Measurements from ENCODE around the gene LY9.

The LY9 gene

DNA sequence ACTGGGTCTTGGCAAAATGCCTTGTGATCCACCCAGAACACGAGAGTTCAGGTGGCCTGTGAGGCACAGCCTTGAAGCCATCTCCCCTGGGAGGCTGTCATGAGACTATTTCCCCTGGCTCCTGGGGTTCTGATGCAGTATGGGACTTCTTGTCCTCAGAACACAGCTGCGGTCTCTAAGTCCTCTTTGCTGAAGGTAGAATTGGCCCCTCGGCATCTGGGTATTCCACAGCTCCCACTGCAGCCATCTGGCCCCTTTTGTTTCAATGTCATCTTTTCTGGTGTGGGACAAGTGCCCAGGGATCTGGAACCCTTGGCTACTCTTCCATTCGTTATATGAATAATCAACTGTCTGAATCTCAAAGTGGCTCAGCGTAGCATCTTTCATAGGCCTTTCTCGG is 17.0 kb upstream of the LY9 start:
- Histone ChIP-seq H3K27me3 (ENCODE audit: insufficient read depth, poor library complexity, severe bottlenecking) (no peaks in the 10 kb centered on the region), H3K36me3 (ENCODE audit: low read depth) (no peaks in the 10 kb centered on the region), H3K4me3 (ENCODE audit: severe bottlenecking) (no peak overlapping the region), H3K27ac (ENCODE audit: poor library complexity, severe bottlenecking) (no peak overlapping the region), H3K9me3 (ENCODE audit: severe bottlenecking) (no peaks in the 10 kb centered on the region), H3K4me1 (ENCODE audit: insufficient read depth, poor library complexity, severe bottlenecking) (peaks cover 4% of the 10 kb centered on the region)
- DNase-seq (ENCODE audit: low spot score): no peak
- no peak for ATAC-seq (ENCODE audit: low read depth)
- TF ChIP-seq, protein P1, sequence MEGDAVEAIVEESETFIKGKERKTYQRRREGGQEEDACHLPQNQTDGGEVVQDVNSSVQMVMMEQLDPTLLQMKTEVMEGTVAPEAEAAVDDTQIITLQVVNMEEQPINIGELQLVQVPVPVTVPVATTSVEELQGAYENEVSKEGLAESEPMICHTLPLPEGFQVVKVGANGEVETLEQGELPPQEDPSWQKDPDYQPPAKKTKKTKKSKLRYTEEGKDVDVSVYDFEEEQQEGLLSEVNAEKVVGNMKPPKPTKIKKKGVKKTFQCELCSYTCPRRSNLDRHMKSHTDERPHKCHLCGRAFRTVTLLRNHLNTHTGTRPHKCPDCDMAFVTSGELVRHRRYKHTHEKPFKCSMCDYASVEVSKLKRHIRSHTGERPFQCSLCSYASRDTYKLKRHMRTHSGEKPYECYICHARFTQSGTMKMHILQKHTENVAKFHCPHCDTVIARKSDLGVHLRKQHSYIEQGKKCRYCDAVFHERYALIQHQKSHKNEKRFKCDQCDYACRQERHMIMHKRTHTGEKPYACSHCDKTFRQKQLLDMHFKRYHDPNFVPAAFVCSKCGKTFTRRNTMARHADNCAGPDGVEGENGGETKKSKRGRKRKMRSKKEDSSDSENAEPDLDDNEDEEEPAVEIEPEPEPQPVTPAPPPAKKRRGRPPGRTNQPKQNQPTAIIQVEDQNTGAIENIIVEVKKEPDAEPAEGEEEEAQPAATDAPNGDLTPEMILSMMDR (IDR thresholded peaks at IDR 0.05; ENCODE audit: poor library complexity, severe bottlenecking): no peak

DNA sequence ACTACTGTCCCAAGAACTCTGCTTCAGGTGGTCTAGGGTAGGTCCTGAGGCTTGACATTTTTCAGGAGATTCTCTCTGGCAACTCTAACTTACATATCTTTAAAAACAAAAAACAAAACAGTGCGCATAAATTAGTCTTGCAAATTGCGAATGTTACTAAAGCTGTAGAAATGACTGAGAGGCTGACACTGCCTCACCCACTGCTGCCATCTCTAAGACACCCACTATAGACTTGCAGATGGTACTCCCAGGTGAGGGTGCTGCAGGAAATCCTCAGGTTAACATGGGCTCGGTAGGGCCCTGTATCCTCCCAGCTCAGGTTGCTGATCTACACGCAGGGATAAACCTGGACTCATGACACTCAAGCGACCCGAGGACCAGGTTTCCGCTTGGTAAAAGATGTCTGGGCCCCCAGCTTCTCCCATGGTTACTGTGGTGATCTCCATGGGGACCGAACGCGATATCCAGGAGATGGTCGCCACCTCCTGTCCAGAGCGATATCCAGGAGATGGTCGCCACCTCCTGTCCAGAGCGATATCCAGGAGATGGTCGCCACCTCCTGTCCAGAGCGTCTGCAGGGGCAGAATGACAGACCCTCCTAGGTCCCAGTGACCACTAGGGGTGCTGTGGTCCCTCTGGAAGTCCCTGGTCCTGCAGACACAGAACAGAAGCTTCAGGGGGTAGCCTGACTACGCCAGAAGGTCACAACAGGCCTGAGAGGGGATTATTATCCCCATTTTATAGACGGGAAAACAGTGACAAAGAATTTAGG is 16.2 kb upstream of the LY9 start:
- TF ChIP-seq, protein P1 (IDR thresholded peaks at IDR 0.05; ENCODE audit: poor library complexity, severe bottlenecking): peak; percentile 41
- no peak for DNase-seq (ENCODE audit: low spot score)

DNA sequence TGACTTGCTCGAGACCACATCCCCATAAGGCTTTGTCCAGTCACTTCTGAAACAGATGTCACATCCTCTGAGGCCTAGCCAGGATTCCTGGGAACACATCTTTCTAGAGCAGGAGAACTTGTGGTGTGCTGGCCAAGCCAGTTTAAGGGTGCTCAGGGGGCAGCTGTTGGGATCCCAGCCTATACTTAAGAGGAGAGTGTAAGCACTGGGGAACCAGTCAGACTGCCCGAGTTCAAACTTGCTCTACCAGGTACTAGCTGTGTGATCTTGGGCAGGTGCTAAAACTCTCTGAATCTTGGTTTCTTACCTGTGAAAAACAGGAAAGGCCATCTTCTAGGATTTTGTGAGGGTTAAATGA is 15.6 kb upstream of the LY9 start:
- ATAC-seq (ENCODE audit: low read depth) (no peak), DNase-seq (ENCODE audit: low spot score) (no peak)
- H3K36me3 ChIP-seq (ENCODE audit: low read depth): no peaks in the 10 kb centered on the region
- H3K27ac ChIP-seq (ENCODE audit: poor library complexity, severe bottlenecking): no peak overlapping the region
- peaks cover 4% of the 10 kb centered on the region for H3K4me1 ChIP-seq (ENCODE audit: insufficient read depth, poor library complexity, severe bottlenecking)
- H3K27me3 ChIP-seq (ENCODE audit: insufficient read depth, poor library complexity, severe bottlenecking): peaks cover 2% of the 10 kb centered on the region
- H3K9me3 ChIP-seq (ENCODE audit: severe bottlenecking): no peaks in the 10 kb centered on the region
- TF ChIP-seq, protein P1 (IDR thresholded peaks at IDR 0.05; ENCODE audit: poor library complexity, severe bottlenecking): no peak
- H3K4me3 ChIP-seq (ENCODE audit: severe bottlenecking): no peak overlapping the region

More for the DNA sequence above, 16.2 kb upstream of the LY9 start:
- Histone ChIP-seq H3K27ac (ENCODE audit: poor library complexity, severe bottlenecking) (no peak overlapping the region), H3K9me3 (ENCODE audit: severe bottlenecking) (no peaks in the 10 kb centered on the region), H3K4me3 (ENCODE audit: severe bottlenecking) (no peak overlapping the region), H3K4me1 (ENCODE audit: insufficient read depth, poor library complexity, severe bottlenecking) (peaks cover 4% of the 10 kb centered on the region), H3K27me3 (ENCODE audit: insufficient read depth, poor library complexity, severe bottlenecking) (peaks cover 2% of the 10 kb centered on the region), H3K36me3 (ENCODE audit: low read depth) (no peaks in the 10 kb centered on the region)
- no peak; the same call in 2 of the 3 replicates for ATAC-seq (ENCODE audit: low read depth)

DNA sequence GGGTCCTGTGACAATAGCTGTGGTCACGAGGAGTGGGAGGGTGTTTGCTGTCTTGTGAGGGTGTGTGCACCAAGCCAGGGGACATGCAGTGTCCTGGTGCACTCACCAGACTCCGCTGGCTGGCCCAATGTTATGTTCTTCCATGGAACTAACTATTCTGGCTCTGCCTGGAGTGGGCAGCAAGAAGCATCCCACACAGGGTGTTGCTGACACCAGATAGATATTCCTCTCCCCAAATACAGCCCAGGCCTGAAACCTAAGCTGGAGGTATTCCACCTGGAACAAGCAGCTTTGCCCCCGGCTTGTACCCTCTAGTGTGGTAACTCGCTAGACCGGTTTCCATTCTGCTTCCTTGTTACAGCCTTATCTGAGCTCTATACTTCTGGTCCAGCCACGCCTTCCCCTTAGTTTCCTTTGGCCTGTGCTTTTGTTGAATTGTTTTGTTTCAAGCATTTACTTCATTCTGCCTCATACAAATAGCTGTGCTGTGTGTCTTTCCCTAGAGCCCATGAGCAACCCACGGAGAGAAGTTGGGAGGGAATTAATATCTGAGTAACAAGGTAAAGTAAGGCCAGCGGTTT is 14.7 kb upstream of the LY9 start:
- DNase-seq (ENCODE audit: low spot score): no peak

More for the DNA sequence above, 14.7 kb upstream of the LY9 start:
- Histone ChIP-seq H3K9me3 (ENCODE audit: severe bottlenecking) (no peaks in the 10 kb centered on the region), H3K4me3 (ENCODE audit: severe bottlenecking) (no peak overlapping the region), H3K27me3 (ENCODE audit: insufficient read depth, poor library complexity, severe bottlenecking) (peaks cover 2% of the 10 kb centered on the region), H3K4me1 (ENCODE audit: insufficient read depth, poor library complexity, severe bottlenecking) (peaks cover 4% of the 10 kb centered on the region), H3K36me3 (ENCODE audit: low read depth) (no peaks in the 10 kb centered on the region), H3K27ac (ENCODE audit: poor library complexity, severe bottlenecking) (no peak overlapping the region)
- TF ChIP-seq, protein P1 (IDR thresholded peaks at IDR 0.05; ENCODE audit: poor library complexity, severe bottlenecking): no peak
- peak; percentile 55; the same call in 2 of the 3 replicates for ATAC-seq (ENCODE audit: low read depth)
